SH-SY5Y (cell line): ENCODE data around the gene TM9SF3.

Source experiments
- GATA2 ChIP-seq: IDR thresholded peaks from 2 replicates; pipeline ENCODE4 v1.6.1; 2011; ENCODE audit warnings: mild to moderate bottlenecking, low read depth, low read length
- GATA3 ChIP-seq: IDR thresholded peaks from 2 replicates; pipeline ENCODE4 v1.6.1; 2011; ENCODE audit warnings: low read depth, mild to moderate bottlenecking, low read length, moderate library complexity

DNA sequence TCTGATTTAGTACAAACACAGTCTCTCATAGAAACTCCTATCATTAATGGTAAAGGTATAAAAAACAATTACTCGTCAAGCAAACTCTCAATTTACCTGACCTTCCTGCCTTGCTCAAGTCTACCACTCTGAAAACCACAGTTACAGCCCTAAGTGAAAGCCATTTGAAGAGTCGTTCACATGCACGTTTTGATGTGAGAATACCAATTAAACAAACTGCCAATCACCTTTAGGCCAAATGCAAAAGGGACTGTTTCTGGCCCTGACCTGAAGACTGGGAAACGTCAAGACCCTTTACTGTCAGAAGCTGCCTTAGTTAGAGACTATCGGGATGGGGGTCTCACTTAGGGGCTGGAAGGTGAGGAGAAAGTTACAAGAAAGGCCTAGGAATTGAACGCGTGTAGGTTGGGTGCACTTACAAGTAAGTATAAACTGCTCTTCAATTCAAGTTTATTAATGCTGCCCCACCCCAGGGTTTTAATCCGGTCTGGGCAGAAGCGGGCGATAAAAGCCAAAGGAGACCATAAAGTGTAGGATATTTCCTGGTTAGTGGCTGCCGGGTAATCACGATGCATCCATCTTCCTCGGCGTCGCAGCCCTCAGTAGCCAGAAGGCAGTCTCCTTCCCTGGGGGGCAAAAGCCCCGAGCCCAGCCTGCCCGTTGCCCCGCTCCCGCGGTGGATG lies 935 bp downstream of the TM9SF3 start:
- TF ChIP-seq GATA2 (no peak), GATA3 (no peak)
